ENCODE measurements around the gene SUSD4.
"Not testable (repeated sequence)": the region's sequence is repeated elsewhere in the genome, so short reads cannot be mapped to it uniquely, and the experiment has no call there.

SUSD4 gene

DNA sequence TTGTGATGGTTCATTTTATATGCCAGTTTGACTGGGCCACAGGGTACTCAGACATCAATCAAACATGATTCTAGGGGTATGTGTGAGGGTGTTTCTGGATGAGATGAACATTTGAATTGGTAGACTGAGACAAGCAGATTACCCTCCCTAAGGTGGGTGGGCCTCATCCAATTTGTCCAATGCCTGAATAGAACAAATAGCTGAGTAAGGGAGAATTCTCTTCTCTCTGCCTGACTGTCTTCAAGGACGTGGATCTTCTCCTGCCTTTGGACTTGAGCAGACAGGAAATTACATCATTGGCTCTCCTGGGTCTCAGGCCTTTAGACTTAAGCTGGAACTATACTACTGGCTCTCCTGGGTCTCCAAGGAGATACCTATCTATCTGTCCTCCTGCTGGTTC is 64.4 kb downstream of the SUSD4 start:
- DNase-seq (ENCODE audit: extremely low read depth in 1 of 2, low read depth in 1 of 2): no peak

DNA sequence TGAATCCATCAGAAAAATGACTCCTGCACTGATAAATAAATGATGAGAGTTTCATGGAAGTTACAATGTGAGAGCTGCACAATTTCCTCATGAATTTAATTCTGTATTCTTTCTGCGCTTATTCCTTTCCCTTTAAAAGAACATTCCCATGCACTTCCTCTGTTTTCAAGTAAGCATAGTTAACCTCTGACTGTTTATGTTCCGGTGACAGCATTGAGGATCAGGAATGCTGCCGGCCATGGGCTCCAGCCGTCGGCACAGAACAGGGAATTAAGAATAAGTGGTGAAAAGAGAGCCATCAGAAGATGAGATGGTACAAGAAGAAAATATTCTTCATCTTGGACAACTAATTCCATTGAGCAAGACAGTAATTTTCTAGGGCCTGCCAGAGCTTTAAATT is 65.3 kb downstream of the SUSD4 start:
- no peak for DNase-seq (ENCODE audit: extremely low read depth in 1 of 2, low read depth in 1 of 2)

DNA sequence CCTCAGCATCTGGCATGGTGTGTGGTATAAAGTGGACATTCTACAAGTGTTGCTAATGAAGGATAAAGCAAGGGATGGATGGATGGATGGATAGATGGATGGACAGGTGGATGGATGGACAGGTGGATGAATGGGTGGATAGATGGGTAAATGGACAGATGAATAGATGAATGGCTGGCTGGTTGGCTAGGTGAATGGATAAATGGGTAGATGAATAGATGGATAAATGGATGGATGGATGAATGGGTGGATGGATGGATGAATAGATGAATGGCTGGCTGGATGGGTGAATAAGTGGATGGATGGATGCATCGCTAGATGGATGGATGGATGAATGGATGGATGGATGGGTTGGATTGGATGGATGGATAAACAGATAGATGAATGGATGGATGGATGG is 66.2 kb downstream of the SUSD4 start:
- DNase-seq (ENCODE audit: extremely low read depth in 1 of 2, low read depth in 1 of 2): no peak

DNA sequence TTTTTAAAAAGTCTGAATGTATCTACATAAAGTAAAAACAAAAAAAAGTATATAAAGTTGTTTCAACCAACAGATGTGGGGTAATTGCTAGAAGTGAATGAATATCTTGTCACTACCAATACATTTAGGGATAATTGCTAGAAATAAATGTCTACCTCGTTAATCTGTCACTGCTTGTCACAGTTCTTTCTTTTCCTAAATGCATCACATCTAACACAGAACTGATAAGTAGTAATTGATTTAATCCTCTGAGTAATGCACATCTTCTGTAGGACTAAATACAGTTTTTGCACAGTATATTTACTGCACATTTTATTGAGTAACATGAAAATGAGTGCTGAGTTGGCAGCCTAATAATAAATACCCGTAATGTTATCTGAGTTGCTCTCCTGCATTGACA is 72.2 kb downstream of the SUSD4 start:
- DNase-seq (ENCODE audit: extremely low read depth in 1 of 2, low read depth in 1 of 2): no peak

DNA sequence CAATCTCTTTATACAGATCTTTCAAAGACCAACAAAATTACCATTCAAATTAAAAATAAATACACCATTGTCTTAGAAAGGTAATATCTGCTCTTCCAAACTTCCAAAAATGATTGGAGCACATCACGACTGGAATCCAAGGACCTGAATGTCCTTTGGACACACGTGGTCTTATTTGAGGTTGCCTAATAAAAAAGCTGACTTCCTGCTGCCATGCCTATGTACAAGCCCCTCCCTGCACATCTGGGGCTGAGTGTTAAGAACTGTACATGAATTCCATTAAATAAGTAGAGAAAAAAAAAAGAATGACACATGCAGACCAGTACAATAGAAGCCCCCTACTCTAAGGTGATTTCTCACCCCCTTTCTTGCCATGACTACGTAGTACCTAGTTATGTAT is 73.6 kb downstream of the SUSD4 start:
- DNase-seq (ENCODE audit: extremely low read depth in 1 of 2, low read depth in 1 of 2): no peak

DNA sequence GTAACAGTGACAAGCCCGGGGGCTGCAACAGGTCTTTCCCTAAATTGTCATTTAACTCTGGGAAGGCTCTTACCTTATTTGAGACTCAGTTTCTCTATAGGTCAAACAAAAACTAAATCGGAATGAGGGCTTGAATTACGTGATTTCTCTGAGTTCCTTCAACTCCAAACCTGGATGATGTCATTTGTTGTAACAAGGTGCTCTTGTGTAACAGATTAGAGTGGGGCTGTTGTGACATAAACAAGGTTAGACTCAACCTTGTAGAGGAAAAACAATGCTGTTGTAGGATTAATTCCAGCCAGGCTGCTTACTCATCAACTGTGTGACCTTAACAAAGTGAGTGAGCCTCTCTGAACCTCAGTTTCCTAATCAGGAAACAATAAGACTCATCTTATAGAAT is 74.4 kb downstream of the SUSD4 start:
- DNase-seq (ENCODE audit: extremely low read depth in 1 of 2, low read depth in 1 of 2): no peak

DNA sequence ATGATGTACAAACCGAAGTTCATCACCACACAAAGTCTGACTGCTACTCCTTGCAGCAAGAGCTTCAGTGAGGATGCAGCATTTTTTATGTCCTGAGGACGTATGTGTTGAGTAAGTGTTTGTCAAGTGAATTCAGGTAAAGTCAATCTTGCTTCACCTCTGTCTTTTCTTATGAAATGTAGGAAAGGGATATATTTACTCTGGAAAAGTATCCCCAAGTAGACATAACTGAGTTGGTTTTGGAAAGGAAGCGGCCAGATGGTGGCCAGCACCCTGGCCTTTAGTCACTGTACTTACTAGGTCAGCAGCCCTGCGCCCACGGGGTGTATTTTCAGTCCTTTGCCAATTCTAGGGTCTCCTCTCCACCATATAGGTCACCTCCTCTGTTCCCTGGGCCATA is 75.2 kb downstream of the SUSD4 start:
- DNase-seq (ENCODE audit: extremely low read depth in 1 of 2, low read depth in 1 of 2): no peak

DNA sequence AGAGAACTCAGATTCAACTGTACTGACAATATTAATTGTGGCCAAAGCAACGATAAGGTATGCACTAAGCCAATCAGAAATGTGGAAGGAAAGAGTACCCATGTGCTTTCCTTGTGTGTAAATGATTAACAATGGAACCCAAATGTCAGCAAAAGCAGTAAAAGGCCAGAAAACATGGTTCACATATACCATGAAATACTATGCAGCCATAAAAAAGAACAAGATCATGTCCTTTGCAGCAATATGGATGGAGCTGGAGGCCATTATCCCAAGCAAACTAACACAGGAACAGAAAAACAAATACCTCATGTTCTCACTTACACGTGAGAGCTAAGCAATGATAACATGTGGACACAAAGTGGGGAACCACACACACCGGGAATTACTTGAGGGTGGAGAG is 78.5 kb downstream of the SUSD4 start:
- DNase-seq (ENCODE audit: extremely low read depth in 1 of 2, low read depth in 1 of 2): no peak

DNA sequence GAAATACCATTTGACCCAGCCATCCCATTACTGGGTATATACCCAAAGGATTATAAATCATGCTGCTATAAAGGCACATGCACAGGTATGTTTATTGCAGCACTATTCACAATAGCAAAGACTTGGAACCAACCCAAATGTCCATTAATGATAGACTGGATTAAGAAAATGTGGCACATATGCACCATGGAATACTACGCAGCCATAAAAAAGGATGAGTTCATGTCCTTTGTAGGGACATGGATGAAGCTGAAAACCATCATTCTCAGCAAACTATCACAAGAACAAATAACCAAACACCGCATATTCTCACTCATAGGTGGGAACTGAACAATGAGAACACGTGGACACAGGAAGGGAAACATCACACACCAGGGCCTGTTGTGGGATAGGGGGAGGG is 80.3 kb downstream of the SUSD4 start:
- not testable (repeated sequence) for DNase-seq (ENCODE audit: extremely low read depth in 1 of 2, low read depth in 1 of 2)

DNA sequence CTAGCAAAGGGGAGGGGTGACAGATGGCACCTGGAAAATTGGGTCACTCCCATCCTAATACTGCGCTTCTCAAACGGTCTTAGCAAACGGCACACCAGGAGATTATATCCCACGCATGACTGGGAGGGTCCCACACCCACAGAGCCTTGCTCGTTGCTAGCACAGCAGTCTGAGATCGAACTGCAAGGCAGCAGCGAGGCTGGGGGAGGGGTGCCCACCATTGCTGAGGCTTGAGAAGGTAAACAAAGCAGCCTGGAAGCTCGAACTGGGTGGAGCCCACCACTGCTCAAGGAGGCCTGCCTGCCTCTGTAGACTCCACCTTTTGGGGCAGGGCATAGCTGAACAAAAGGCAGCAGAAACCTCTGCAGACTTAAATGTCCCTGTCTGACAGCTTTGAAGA is 85.7 kb downstream of the SUSD4 start:
- DNase-seq (ENCODE audit: extremely low read depth in 1 of 2, low read depth in 1 of 2): not testable (repeated sequence)

DNA sequence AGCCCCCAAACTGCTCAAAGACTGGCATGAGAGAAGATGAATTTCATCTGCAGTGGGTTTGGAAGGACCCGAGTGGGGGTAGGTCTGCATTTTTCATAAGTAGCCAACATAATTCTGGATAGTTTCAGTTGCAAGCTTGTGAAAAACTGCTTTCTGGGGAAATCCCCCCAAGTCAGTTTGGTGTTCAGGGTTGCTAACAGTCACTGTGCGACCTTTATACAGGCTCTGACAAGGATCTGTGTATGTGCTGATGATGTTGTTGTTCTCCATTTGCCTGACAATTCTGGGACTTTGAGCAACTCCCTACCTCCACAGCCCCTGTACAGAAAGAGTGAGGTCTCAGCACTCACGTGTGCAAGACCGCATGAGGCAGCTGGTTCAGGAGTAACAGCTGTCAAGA is 87.9 kb downstream of the SUSD4 start:
- DNase-seq (ENCODE audit: extremely low read depth in 1 of 2, low read depth in 1 of 2): no peak

DNA sequence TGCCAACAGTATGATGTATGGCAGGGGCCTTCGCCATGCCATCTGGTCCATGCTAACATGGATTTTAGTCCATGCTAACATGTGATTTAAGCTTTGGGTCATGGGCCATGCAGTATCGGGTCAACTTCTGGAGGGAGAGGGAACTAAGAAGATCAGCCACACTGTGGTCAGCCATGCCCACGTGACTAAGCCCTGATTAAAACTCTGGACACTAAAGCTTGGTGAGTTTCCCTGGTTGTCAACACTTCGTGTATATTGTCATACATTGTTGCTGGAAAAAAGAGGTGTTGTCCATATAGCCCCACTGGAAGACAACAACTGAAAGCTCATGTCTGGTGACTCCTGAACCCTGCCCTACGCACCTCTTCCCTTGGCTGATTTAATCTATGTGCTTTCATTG is 90.5 kb downstream of the SUSD4 start:
- DNase-seq (ENCODE audit: extremely low read depth in 1 of 2, low read depth in 1 of 2): no peak

DNA sequence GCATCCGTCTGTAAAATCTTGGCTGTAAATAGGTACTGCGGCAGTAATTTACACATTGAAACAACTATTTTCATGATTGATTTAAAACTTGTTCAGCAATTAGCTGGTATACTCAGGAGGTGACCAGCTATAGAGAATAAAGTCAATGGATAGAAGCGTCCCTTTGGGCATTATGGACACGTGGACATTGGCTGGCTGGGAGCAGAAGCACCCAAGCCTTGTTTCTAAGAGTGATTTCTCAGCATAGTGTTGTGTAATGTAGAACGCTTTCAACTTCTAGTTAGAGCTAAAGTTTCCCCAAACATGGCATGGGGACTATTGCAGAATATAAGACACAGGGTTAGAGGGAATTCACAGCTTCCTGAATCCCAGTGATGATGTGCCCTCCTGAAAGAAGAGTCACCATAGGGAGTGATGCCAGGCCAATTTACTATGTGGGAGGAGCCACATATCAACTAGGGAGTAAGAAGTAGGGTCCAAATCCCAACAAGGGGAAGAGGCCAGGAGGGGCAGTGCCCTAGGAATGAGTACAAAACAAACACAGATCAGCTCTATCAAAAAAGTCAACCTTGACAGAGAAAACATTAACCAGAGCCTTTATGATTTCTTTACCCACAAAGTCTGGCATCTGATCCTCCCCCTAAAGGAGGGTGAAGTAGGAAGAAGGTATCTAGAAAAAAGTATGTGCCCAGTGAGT is 92.7 kb downstream of the SUSD4 start:
- DNase-seq (ENCODE audit: extremely low read depth in 1 of 2, low read depth in 1 of 2): no peak

DNA sequence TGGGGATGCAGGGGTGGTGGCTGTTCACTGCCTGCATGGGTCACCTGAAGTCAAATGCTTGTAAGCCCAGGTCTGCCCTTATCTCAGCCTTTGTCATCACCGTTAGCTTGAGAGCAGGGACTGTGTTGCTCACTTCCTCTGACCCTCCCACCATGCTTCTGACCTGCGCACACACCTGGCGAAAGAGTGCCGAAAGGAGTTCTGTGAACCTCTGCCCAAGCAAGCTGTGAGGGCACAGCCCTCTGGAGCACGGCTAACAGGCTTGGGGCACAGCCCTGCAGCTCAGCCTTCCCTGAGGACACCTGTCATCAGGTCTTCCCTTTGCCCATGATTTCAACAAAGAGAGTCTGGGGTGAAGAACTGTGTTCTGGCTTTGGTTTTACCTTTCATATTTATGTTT is 93.8 kb downstream of the SUSD4 start:
- DNase-seq (ENCODE audit: extremely low read depth in 1 of 2, low read depth in 1 of 2): no peak

DNA sequence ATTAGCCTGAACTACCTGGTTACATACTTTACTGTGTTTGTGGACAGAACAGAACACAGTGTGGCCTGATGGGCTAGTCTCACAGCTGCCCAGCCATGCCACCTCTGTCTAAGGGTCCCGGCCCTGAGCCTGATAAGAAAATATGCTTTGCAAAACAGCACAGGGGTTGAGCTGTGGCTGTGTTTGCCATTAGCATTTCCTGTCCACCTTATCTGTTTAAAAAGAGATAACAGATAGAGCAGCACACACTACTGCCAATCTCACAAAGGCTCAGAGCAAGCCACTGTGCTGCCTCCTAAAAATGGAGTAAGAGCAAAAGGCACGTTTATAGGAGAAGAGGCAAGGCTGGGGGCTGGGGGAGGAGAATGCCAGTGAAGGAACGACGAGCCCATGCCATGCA is 95.0 kb downstream of the SUSD4 start:
- DNase-seq (ENCODE audit: extremely low read depth in 1 of 2, low read depth in 1 of 2): no peak

DNA sequence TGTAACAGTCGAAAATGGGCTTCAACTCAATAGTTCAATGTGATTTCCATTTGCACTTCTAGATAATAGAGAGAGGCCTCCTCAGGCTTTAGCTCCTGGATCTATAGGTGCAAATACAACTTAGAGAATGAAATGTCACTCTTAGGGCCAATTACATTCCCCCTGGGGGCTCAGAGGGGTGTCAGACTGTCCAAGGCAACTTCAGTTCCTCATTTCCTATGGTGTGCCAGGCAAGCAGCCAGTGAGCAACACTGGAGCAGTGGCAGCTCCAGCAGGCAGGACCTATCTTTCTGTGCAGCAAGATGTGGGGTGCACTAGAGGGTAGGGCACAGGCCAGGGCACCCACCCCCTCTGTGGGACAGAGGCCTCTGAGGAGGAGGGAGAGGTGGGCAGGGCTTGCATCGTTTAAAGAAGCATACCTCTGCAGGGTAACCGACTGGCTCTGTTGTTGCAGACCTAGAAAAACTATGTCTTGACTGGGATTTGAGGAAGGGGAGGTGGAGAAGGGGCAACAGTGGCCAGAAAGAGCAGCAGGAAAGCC is 97.3 kb downstream of the SUSD4 start:
- DNase-seq (ENCODE audit: extremely low read depth in 1 of 2, low read depth in 1 of 2): no peak

DNA sequence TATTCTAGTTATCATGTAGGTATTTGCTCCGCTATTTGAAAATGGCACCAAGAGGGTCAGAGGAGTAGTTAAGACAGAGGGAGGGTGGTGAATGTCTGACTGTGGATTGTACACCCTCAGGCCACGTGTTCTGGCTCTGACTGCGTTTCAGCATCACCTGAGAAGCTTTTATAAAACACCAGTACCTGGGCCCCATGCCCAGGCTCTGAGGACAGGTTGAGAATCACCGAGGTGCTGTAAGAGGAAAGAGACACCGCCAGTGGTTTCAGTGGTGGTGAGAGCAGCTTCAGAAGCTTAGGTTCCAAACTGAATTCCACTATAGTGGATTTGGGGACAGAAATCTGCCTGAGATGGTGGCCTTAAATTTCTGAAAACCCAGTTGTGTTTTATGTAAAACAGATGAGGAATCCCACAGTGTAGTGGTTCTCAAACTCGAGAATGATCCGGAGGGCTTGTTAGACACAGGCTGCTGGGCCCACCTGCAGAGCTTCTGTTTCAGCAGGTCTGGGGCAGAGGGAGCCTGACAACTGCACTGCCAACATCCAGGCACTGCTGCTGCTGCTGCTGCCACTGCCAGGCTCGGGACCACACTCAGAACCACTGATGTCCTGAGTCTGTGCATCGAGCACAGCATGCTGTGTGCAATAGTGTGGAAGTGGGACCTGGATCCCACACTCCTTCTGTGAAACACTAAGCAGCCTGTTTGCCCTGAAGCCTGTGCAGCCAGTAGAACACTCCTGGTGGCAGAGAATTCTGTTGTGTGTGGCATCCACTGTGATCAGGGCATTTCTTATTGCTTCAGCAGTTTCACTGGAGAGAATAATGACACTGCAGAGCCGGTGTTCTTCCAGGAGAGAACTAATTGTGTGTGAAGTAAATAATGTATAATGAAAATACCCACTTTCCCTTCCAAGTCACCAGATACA is 98.7 kb downstream of the SUSD4 start:
- DNase-seq (ENCODE audit: extremely low read depth in 1 of 2, low read depth in 1 of 2): no peak

DNA sequence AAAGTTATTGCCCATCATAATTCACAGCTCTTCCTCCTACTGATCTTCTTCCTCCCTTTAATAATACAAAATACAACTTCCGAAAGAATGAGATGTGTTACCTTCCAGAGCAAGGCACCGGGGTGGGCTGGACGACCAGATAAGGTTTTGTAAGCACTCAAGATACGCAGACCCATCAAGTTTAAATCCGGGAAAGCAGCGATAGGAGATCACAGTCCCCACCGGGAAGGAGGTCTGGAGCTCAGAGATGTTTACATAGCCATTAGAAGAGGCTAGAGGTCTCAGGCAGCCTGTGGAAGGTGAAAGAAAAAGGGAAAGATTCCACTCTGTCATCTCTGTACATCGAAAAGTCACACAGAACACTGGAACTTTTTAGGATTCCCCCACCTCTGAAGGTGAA is 99.4 kb downstream of the SUSD4 start:
- DNase-seq (ENCODE audit: extremely low read depth in 1 of 2, low read depth in 1 of 2): no peak

DNA sequence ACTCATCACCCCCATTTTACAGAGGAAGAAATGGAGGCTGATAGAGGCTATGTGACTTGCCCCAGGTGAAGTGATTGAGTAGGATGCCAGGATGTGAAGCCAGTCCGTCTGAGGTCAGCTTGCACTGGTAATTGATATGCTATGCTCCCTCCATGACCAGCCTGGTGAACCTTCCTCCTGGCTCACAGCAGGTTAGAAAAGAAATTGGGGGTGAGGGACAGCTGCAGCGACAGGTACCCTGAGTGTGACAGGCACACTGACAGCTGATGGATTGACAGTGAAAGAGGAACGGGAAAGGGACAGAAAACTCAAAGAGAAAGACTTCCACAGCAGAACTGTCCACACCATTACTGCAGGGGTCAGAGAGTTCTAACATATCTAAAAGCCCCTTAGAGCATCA is 102.1 kb downstream of the SUSD4 start:
- no peak for DNase-seq (ENCODE audit: extremely low read depth in 1 of 2, low read depth in 1 of 2)

DNA sequence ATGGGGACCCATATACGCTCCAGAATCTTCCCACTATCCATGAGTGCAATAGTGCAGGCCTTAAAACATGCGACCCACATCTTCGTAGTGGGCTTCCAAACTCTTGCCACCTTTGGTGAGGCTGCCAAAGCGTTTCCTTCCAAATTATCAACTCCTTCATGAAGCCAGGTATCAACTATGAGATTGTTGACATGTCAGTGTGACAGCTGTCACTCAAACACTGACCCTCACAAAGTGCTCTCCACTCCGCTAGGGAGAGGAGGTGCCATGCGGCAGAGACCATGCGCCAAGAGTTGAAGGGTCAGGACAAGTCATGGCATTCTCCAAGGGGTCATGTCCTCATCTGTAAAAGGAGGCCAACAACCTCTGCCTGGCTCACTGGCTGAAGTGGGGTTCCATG is 103.3 kb downstream of the SUSD4 start:
- DNase-seq (ENCODE audit: extremely low read depth in 1 of 2, low read depth in 1 of 2): no peak

DNA sequence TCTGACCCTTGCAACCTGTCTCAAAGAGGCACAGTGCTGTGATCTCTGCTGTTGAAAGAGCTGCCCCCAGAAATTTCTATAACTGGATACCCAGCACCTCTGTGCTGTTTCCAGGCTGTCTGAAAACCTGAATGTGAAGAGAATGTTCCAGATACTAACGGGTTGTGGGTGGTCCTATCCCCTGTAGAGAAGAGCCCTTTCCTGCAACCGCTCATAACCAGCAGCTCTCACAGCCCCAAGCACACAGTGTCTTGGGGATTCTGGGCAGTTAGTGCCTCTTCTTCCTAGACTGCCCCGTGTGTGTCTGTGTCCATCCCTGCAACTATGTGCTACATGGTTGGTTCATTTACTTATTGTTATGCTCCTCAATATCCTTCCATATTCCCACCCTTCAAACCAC is 104.5 kb downstream of the SUSD4 start:
- DNase-seq (ENCODE audit: extremely low read depth in 1 of 2, low read depth in 1 of 2): no peak

DNA sequence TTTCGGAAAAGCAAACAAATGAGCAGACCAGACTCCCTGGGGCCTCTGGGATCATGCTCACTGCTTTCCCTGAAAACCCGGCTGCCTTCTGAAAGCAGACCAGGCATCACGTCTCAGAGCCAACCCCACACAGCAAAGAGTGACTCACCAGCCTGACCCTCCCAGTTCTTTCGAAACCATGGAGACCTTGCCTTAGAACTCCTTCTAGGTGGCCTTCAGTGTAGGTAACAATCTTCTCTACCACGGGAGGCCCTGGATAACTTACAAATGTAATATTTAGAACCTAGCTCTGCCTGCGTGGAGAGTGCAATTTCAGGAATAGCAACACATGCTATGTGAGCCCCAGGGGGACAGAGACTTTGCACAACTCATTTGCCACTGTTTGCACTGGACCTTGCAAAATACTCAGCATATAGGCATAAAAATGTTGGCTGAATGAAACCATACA is 105.2 kb downstream of the SUSD4 start:
- no peak for DNase-seq (ENCODE audit: extremely low read depth in 1 of 2, low read depth in 1 of 2)
